SK-N-MC (cell line): ENCODE results near the gene AKAP13.

Experiments
- EZH2 ChIP-seq: fragments of 200-600 bp; sonication (generic); IDR thresholded peaks from one replicate; pipeline ENCODE4 v1.6.1; 2017; ENCODE audit warnings: antibody characterized with exemption
- POLR2AphosphoS5 ChIP-seq: IDR thresholded peaks from 2 replicates; pipeline ENCODE4 v1.6.1; 2012; ENCODE audit warnings: mild to moderate bottlenecking, low read depth, low read length, borderline replicate concordance

DNA sequence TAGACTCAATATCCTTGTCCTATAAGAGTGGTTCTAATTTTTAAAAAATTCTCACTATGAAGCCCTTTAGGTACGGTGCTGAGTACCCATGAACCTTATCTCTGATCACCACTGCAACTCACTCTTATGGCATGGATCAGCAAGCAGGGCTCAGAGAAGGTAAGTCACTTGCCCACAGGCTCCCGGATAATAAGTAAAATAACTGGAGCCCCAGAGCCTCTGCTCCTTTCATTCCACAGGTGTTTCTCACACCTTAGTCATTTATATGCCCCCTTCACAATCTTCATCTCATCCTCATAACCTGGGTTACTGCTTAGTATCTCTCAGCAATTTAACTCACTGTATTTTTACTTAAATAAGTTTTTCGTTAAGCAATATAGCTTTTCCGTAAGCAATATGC, 28.4 kb upstream of the AKAP13 start:
- no peak for TF ChIP-seq POLR2AphosphoS5
- no peak for TF ChIP-seq EZH2
